HG03457 (cell line): ENCODE data around the gene IFNA7.
"Not testable (repeated sequence)": the region's sequence is repeated elsewhere in the genome, so short reads cannot be mapped to it uniquely, and the experiment has no call there.

Experiments
- ATAC-seq: cut with Tn5 transposase; IDR thresholded peaks from one replicate; pipeline ENCODE4 v1.9.1; 2021; ENCODE audit warnings: moderate number of reproducible peaks; ENCODE audit not compliant: unreplicated experiment

The IFNA7 gene

GRCh38 chr9:21182810-21183736, 18.9 kb downstream of the IFNA7 start:
- ATAC-seq: peak; percentile 90

GRCh38 chr9:21174671-21175070, 27.3 kb downstream of the IFNA7 start:
- no peak for ATAC-seq

- no peak for ATAC-seq
Observed at GRCh38 chr9:21172156-21172555, 29.8 kb downstream of the IFNA7 start.

- no peak for ATAC-seq
Observed at GRCh38 chr9:21171351-21171750, 30.7 kb downstream of the IFNA7 start.

GRCh38 chr9:21166560-21166959, 35.4 kb downstream of the IFNA7 start, which contains the start of gene IFNA21:
TSS of gene IFNA21 (minus strand) at chr9:21166660. CDS start at chr9:21166612, 48 bp downstream.
- not testable (repeated sequence) for ATAC-seq

- ATAC-seq: no peak
Observed at GRCh38 chr9:21165516-21165915, 36.5 kb downstream of the IFNA7 start.

GRCh38 chr9:21160178-21160577, 41.8 kb downstream of the IFNA7 start:
- peak; percentile 91 for ATAC-seq

- ATAC-seq: no peak
Observed at GRCh38 chr9:21155501-21155900, 46.5 kb downstream of the IFNA7 start.

- peak; percentile 75 for ATAC-seq
Observed at GRCh38 chr9:21154018-21154608, 47.9 kb downstream of the IFNA7 start.

- ATAC-seq: peak; percentile 5
Observed at GRCh38 chr9:21153336-21154017, 48.5 kb downstream of the IFNA7 start.
